Common myeloid progenitor, CD34-positive (primary cell): ENCODE data around the gene UBE2U.

ENCODE experiments used
- CTCF ChIA-PET: fragments of 350-600 bp; sonication (Branson Sonifier 250); formaldehyde crosslinking; loops from one replicate; lab custom pipeline; 2021; ENCODE audit warnings: antibody characterized with exemption; lab: Charles Lee
- POLR2A ChIA-PET: fragments of 350-600 bp; sonication (Branson Sonifier 250); formaldehyde crosslinking; loops from one replicate; lab custom pipeline; 2021; ENCODE audit warnings: antibody characterized with exemption; lab: Charles Lee
- DNase-seq, 3 donors: peaks; one replicate each; pipeline versions ENCODE4 v3.0.0 to v3.0.0-alpha.2; 2013
- H3K27ac ChIP-seq, 2 experiments: 1 replicate in 1 of 2; 2 replicates in 1 of 2; pipeline ENCODE4 v1.7.0; 2013; ENCODE audit warnings: inconsistent platforms in 2 of 2, low read length in 2 of 2, mild to moderate bottlenecking in 2 of 2, low read depth in 1 of 2, moderate library complexity in 1 of 2; ENCODE audit not compliant: severe bottlenecking in 2 of 2, insufficient read depth in 1 of 2, poor library complexity in 1 of 2
- H3K27me3 ChIP-seq, 5 experiments: replicated peaks in 2 of 5; 1 replicate in 3 of 5; 2 replicates in 2 of 5; pipeline versions ENCODE4 v1.6.1 to v1.7.0; 2013; ENCODE audit warnings: low read length in 4 of 5, mild to moderate bottlenecking in 2 of 5, moderate library complexity in 2 of 5, inconsistent platforms in 1 of 5; ENCODE audit not compliant: insufficient read depth in 5 of 5, control insufficient read depth in 4 of 5
- H3K36me3 ChIP-seq, 4 experiments: 1 replicate in 2 of 4; 2 replicates in 2 of 4; pipeline versions ENCODE4 v1.6.1 to v1.7.0; 2013; ENCODE audit warnings: low read length in 3 of 4, control low read depth in 1 of 4, mild to moderate bottlenecking in 1 of 4; ENCODE audit not compliant: control insufficient read depth in 4 of 4, insufficient read depth in 4 of 4
- H3K4me1 ChIP-seq, 4 experiments: 1 replicate in 3 of 4; 2 replicates in 1 of 4; pipeline versions ENCODE4 v1.6.1 to v1.7.1; 2013; ENCODE audit warnings: low read length in 3 of 4, mild to moderate bottlenecking in 3 of 4, control low read depth in 1 of 4, inconsistent platforms in 1 of 4, moderate library complexity in 1 of 4; ENCODE audit not compliant: control insufficient read depth in 4 of 4, insufficient read depth in 4 of 4; ENCODE audit errors: control extremely low read depth in 1 of 4
- H3K4me3 ChIP-seq, 7 experiments: 1 replicate in 4 of 7; 2 replicates in 3 of 7; pipeline versions ENCODE4 v1.5.1 to v1.7.0; 2013; ENCODE audit warnings: mild to moderate bottlenecking in 7 of 7, low read length in 6 of 7, moderate library complexity in 6 of 7, inconsistent platforms in 2 of 7, low read depth in 2 of 7, control low read depth in 1 of 7; ENCODE audit not compliant: insufficient read depth in 4 of 7, control insufficient read depth in 1 of 7; ENCODE audit errors: extremely low read depth in 1 of 7
- H3K9me3 ChIP-seq, 5 experiments: 1 replicate in 4 of 5; 2 replicates in 1 of 5; pipeline versions ENCODE4 v1.6.1 to v1.7.1; 2013; ENCODE audit warnings: low read length in 4 of 5, mild to moderate bottlenecking in 2 of 5, inconsistent platforms in 1 of 5, low read depth in 1 of 5, moderate library complexity in 1 of 5; ENCODE audit not compliant: control insufficient read depth in 4 of 5, insufficient read depth in 2 of 5; ENCODE audit errors: control extremely low read depth in 1 of 5
- WGBS: methylation state at CpG from one replicate; pipeline ENCODE4 v1.1.5; 2013; ENCODE audit not compliant: insufficient coverage; 5-methylcytosine and 5-hydroxymethylcytosine counted together

Gene UBE2U

GRCh38 chr1:64176659-64177058 is 26.8 kb upstream of the UBE2U start:
- Histone ChIP-seq H3K4me1 (peaks cover 2 to 5% (median 3%) of the 10 kb centered on the region in 4 experiments), H3K9me3 (no peaks in the 10 kb centered on the region), H3K36me3 (no peaks in the 10 kb centered on the region), H3K27ac (no peak overlapping the region), H3K4me3 (no peak overlapping the region), H3K27me3 (no peaks in the 10 kb centered on the region)
- WGBS, result 76% methylated on average over 3 of the region's 3 CpGs
- DNase-seq, result peak in 1 of 3 donors; percentile 6
- ChIA-PET POLR2A (no interaction called here), CTCF (no interaction called here)

GRCh38 chr1:64179588-64179987 is 23.8 kb upstream of the UBE2U start:
- no peaks in the 10 kb centered on the region for H3K27me3 ChIP-seq
- H3K9me3 ChIP-seq, result no peaks in the 10 kb centered on the region
- H3K36me3 ChIP-seq, result no peaks in the 10 kb centered on the region
- peaks cover 0 to 4% (median 0%) of the 10 kb centered on the region in 4 experiments for H3K4me1 ChIP-seq
- ChIA-PET POLR2A (no interaction called here), CTCF (no interaction called here)
- H3K4me3 ChIP-seq, result no peak overlapping the region
- DNase-seq, result no peak
- no peak overlapping the region for H3K27ac ChIP-seq
- 96% methylated on average over 2 of the region's 4 CpGs for WGBS

GRCh38 chr1:64182207-64182606 is 21.2 kb upstream of the UBE2U start:
- CTCF ChIA-PET, result interaction anchor here (1.0 kb wide), 1 partner anchor 19 kb away, joined by 3 read pairs; no protein-coding TSS in a partner anchor
- H3K27me3 ChIP-seq, result no peaks in the 10 kb centered on the region
- no CpG with 5 or more reads among the region's 2 CpGs for WGBS
- peaks cover 0 to 4% (median 0%) of the 10 kb centered on the region in 4 experiments for H3K4me1 ChIP-seq
- no peaks in the 10 kb centered on the region for H3K36me3 ChIP-seq
- H3K9me3 ChIP-seq, result no peaks in the 10 kb centered on the region
- POLR2A ChIA-PET, result no interaction called here
- no peak overlapping the region for H3K4me3 ChIP-seq
- H3K27ac ChIP-seq, result no peak overlapping the region
- DNase-seq, result no peak

DNA sequence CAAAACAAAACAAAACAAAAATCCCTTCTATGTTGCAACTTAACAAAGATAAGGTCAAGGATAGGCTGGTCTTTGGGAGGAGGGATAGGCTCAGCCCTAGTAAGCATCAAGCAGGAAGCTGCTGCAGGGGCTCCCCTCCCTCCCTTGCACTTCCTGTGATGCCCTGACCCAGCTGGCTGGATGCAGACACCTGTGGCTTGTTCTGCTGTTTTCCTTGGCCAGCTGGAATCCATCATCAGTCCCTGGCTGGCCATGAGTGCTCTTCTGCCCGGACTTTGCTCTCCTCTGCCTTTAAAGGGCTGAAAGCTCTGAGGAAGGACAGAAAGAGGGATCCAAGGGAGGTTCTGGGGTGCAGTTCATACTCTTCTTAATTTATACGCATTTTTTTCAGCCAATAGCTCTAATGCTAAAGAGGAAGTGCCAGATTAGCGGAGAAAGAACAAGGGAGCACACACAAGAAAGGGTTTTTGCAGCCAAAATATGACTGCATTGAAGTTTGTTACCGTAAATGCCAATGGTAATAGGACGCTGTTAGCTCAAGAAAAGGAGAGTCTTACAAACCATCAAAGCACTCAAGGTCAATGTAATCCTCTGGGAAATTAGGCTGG is 19.9 kb upstream of the UBE2U start:
- DNase-seq, result peak in 1 of 3 donors; percentile 33
- H3K36me3 ChIP-seq, result no peaks in the 10 kb centered on the region
- H3K4me1 ChIP-seq, result peaks cover 0 to 4% (median 0%) of the 10 kb centered on the region in 4 experiments
- no peaks in the 10 kb centered on the region for H3K27me3 ChIP-seq
- ChIA-PET POLR2A (interaction anchor here (0.6 kb wide), 1 partner anchor 589 kb away, joined by 4 read pairs; no protein-coding TSS in a partner anchor), CTCF (interaction anchor here (0.6 to 0.9 kb wide), 3 partner anchors 31 to 56 kb away, joined by 3 to 4 read pairs (median 3); no protein-coding TSS in a partner anchor)
- no peak overlapping the region for H3K27ac ChIP-seq
- 64% methylated on average over 5 of the region's 5 CpGs for WGBS
- H3K9me3 ChIP-seq, result no peaks in the 10 kb centered on the region
- H3K4me3 ChIP-seq, result no peak overlapping the region

- DNase-seq, result no peak
- H3K27me3 ChIP-seq, result no peaks in the 10 kb centered on the region
- H3K4me3 ChIP-seq, result no peak overlapping the region
- ChIA-PET POLR2A (interaction anchor here (0.6 kb wide), 1 partner anchor 589 kb away, joined by 4 read pairs; no protein-coding TSS in a partner anchor), CTCF (interaction anchor here (0.6 to 0.9 kb wide), 3 partner anchors 30 to 55 kb away, joined by 3 to 4 read pairs (median 3); no protein-coding TSS in a partner anchor)
- H3K9me3 ChIP-seq, result no peaks in the 10 kb centered on the region
- WGBS, result 93% methylated on average over 2 of the region's 5 CpGs
- peaks cover 0 to 4% (median 0%) of the 10 kb centered on the region in 4 experiments for H3K4me1 ChIP-seq
- no peaks in the 10 kb centered on the region for H3K36me3 ChIP-seq
- H3K27ac ChIP-seq, result no peak overlapping the region
These were observed 19.4 kb upstream of the UBE2U start for GRCh38 chr1:64184003-64184440.

DNA sequence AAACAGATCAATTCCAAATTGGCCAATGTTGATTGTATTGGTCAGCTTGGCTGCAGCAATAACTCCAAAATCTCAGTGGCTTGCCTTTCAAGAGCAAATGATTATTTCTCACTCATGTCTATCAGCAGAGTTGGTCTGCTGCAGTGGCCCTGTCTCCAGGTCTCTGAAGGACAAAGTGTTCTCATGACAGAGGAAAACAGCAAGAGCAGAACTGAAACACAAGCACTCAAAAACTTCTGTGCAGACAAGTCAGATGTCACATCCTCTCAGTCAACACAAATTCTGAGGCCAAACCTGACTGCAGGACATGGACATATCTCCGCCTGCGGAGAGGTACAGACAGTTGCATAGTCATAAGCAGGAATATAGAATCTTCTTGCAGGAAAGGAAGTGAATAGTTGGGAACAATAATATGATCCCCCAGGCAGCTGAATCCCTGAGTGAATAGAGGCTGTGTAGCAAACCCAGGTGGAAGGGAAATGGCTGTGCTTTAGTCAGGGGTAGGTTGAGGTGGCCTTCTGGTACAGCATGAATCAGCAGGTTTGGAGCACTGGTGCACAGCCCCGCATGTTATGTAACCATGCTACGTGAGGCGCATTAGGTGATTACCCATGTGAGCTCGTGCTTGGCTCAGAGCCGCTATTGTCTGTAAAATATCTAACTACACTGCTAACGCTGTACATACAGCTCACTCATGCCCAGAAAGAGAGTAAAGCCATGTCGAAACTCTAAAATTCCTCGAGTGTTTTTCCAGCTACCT is 17.1 kb upstream of the UBE2U start:
- ChIA-PET POLR2A (no interaction called here), CTCF (interaction anchor here (1.6 kb wide), 1 partner anchor 31 kb away, joined by 3 read pairs; no protein-coding TSS in a partner anchor)
- no peaks in the 10 kb centered on the region for H3K9me3 ChIP-seq
- H3K36me3 ChIP-seq, result no peaks in the 10 kb centered on the region
- 91% methylated on average over 9 of the region's 10 CpGs for WGBS
- H3K27me3 ChIP-seq, result no peaks in the 10 kb centered on the region
- H3K4me1 ChIP-seq, result peaks cover 0 to 4% (median 0%) of the 10 kb centered on the region in 4 experiments
- DNase-seq, result peak in 1 of 3 donors; percentile 2
- no peak overlapping the region for H3K4me3 ChIP-seq
- no peak overlapping the region for H3K27ac ChIP-seq
